EH (cell line): ENCODE measurements around the gene SCGN.

Experiments used
- DNase-seq: peaks from one replicate; pipeline ENCODE4 v3.0.0-alpha.2; 2015; ENCODE audit warnings: low read depth

The SCGN gene

DNA sequence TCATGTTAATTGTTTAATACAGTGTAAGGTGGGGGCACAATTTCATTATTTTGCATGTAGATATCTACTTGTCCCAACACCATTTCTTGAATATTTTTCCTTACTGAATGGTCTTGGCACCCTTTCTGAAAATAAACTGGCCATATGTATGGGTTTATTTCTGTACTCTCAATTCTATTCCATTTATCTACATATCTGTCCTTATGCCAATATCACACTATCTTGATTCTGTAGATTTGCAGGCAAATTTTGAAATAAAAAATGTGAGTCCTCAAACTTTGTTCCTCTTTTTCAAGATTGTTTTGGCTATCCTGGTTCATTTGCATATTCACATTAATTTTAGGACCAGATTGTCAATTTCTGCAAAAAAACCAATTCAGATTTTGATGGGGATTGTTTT, 34.8 kb downstream of the SCGN start:
- no peak for DNase-seq

GRCh38 chr6:25689966-25690365, 38.0 kb downstream of the SCGN start:
- DNase-seq = no peak

DNA sequence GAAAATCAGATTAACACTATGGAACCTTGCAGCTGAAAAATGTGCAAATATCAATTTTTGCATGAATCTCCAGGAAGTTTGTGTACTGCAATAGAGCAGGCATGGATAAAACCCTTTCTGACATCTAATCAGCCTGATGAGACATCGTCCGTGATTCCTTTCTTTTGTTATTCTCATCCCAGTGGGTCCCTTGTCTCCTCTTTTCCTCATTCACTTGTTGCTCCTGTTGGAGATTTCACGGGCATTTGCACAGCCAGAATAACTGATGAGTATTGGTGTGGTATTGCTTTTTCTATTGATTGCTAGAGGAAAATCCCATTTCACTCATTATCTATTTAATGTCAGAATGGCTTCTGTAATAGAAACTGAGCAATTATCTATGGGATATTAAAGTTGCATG, 39.9 kb downstream of the SCGN start:
- DNase-seq = no peak

- no peak for DNase-seq
These were observed 40.5 kb downstream of the SCGN start for GRCh38 chr6:25692472-25692871.

- DNase-seq = peak; percentile 45
These were observed 42.4 kb downstream of the SCGN start for GRCh38 chr6:25694366-25694765.

GRCh38 chr6:25695671-25696070, 43.7 kb downstream of the SCGN start:
- DNase-seq = no peak

DNA sequence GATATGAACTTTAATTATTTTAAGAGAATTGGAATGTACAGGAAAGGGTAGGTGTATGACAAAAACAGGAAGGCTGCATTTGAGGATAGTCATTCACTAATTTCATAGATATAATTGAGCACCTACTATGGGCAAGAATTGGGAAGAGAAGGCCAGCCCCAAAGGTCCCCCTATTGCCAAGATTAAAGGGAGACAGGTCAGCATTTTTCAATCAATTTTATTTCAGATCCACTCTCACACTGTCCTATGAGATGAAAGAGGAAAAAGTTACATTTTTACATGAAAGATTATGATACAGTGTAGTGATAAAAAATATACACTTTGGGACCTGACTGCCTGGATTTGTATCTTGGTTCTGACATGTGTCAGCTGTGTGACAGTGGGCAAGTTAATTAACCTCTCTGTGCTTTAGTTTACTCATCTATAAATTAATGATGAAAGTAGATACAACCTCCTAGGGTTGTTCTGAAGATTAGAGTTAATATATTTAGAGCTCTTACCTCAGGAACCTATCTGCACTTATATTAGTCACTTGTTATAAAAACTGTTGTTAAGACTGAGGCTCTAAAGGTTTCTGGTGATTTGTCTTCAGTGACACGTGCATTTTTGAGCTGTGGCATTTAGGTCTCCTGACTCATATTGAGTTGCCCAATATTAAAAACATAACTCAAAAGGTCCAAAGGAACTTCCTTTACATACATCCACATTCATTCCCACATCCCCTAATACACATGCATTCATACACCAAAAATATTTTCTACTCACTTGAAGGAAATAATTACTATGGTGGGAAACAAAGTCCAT, 45.7 kb downstream of the SCGN start:
- peak; percentile 1 for DNase-seq

DNA sequence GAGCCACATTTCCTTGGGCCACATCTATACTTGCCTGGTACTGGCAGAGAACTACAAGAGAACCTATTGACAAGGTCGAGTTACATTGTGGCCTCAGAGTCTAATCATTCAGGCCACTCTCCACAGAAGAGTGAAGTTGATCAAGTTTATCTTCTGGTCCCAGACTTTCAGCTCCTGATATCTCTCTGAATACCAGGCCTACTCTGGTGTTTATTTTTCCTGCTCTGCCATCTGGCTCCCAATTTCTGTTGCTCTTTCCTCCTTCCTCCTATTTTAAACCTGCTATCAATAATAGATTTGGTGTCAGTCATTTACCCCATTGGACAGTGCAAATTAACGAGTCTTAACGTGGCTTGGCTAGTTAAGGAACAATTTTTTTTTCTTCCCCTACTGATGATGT, 46.6 kb downstream of the SCGN start:
- no peak for DNase-seq

- no peak for DNase-seq
These were observed 47.6 kb downstream of the SCGN start for GRCh38 chr6:25699649-25700048.

DNA sequence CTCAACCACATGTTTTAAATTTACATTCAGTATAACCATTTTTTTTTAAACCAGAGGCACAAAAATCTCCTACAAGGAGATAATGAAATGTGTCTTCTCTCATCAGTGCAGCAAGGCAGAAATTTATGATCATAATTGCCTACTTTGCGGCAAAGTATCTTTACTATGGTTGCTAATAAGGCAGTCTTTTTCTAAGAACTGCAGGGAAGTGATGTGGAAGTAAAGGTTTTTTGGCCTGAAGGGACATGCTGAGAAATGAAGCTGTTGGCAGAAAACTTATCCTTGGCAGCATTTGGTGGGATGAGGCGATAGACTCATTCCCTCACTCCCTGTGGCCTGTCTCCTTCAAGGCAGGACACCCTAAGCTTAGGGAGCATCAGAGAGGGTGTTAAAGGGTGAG, 48.7 kb downstream of the SCGN start:
- DNase-seq = no peak

GRCh38 chr6:25701807-25702206, 49.8 kb downstream of the SCGN start:
- no peak for DNase-seq

DNA sequence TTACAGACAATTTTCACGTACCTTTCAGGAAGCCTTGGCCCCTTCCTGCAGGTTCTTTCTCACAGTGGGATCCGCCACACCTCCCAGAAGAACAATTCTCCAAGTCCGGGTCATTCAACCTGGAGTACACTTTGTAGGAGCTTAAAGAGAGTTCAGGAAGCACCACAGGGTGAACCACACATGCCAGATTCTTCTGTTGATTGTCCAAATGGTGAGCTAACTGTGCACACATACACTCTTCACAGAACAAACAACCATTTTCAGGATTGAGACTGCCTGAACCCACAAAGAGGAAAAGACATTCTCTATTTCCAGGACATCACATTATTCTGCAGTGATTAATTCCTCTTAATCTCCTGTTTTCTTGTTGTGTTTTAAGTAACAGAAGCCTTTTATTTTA, 51.0 kb downstream of the SCGN start:
- no peak for DNase-seq

DNA sequence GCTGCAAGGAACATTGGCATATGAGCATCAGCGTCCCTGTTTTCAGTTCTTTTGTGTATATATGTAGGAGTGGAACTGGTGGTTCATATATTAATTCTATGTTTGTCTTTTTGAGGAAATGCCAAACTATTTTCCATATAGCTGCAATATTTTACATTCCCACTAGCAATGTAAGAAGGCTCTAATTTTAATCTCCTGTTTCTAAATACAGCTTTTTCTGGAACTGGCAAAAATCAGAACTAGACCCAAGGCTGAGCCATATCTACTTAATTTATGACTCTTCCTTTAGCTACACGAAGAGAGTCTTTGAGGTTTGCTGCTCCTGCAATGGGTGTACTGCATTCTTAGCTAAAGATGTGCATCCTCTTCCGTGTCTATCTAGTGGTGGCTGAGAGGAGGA, 52.0 kb downstream of the SCGN start:
- no peak for DNase-seq

DNA sequence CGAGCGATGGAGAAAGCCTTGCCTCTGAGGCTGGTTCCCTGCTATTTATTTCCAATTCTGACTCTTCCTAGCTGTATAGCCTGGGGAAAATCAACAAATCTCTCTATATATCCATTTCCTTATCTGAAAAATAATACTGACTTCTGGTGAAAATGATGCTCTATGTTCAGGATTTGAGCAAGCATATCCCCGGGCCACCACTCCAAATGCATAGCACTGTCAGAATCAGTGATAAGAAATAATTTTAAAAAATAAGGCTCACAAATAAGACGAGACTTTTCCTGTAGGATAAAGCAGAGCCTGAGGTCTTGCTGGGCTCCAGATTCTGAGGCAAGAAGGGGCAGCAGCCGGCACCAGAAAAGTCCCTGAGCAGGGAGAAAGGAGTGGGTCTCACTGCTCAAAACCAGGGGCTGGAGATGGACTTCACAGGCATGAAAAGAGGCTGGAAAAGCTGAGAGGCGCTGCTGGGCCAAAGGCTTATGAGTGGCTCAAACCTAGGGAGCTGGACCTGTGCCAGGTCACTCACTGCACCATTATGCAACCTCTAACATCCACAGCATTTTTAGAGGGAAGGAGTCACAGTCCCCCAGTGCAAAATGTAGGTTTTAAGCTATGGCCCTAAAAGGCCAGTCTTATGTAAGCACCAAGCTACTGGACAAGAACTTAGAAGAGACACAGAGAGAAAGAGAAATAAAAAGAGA, 54.4 kb downstream of the SCGN start:
- DNase-seq = peak; percentile 19

GRCh38 chr6:25709761-25710160, 57.7 kb downstream of the SCGN start:
- DNase-seq = no peak

DNA sequence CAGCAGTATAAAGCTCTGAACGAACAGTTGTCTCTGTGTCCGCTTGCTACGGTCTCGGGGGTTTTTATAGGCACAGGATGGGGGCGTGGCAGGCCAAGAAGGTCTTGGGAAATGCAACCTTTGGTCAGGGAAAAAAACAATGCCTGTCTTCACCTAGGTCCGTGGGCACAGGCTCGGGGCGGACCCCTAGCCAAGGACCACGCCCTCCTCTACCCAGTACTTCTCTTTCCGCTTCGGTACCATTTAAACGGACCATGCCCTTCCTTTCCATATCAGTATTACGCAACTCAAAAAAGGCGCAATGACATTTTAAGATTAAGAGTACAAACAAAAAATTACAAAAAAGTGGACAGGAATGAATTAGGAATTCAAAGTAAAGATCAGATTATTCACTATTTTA, 58.3 kb downstream of the SCGN start:
- no peak for DNase-seq

DNA sequence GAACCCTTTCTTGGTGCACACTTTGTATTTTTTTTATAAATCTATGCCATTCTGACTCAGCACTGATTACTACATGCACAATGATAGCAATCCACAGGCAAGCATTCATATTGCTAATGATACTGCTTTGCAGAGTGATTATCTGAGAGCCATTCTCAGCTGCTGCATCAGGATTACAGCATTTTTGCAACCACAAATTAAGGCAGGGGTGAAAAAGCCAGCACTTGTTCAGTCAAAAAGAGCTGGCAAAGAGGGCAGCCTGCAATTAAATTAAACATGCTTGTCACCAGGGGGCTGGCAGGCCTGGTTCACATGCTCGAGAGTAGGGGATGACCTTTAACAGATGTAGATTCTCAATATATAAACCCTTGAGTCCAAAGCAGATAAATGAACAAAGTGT, 61.8 kb downstream of the SCGN start:
- no peak for DNase-seq

- DNase-seq = no peak
These were observed 62.8 kb downstream of the SCGN start for GRCh38 chr6:25714765-25715164.

GRCh38 chr6:25715794-25716193, 63.8 kb downstream of the SCGN start:
- DNase-seq = no peak

- peak; percentile 46 for DNase-seq
These were observed 66.1 kb downstream of the SCGN start for GRCh38 chr6:25717866-25718740.

- no peak for DNase-seq
These were observed 74.3 kb downstream of the SCGN start for GRCh38 chr6:25726122-25726911.

DNA sequence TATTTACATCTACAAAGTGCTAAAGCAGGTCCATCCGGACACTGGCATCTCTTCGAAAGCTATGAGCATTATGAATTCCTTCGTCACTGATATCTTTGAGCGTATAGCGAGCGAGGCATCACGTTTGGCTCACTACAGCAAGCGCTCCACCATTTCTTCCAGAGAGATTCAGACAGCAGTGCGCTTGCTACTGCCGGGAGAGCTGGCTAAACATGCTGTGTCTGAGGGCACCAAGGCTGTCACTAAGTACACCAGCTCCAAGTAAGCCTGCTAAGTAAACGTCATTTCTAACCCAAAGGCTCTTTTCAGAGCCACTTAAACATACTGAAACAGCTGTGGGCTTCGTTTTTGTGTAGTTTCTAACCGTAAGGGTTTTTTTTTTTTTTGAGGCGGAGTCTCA, 75.0 kb downstream of the SCGN start:
- no peak for DNase-seq
